GM12872 (cell line): ENCODE data around the gene EXOC6B.

Experiments used
- TF ChIP-seq, protein P1 (sequence below): IDR thresholded peaks from 3 replicates; pipeline ENCODE4 v1.5.1; 2011; ENCODE audit warnings: low read depth, mild to moderate bottlenecking, low read length, moderate library complexity; ENCODE audit not compliant: insufficient read depth

EXOC6B gene

DNA sequence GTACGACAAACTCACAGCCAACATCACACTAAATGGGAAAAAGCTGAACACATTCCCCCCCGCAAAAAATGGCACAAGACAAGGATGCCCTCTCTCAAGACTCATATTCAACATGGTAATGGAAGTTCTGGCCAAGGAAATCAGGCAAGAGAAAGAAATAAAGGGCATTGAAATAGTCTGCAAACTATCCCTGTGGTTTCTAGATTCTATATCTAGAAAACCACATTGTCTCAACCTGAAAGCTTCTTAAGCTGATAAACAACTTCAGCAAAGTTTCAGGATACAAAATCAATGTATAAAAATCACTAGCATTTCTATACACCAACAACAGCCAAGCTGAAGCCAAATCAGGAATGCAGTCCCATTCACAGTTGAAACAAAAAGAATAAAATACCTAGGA lies 383.6 kb downstream of the EXOC6B start:
- TF ChIP-seq, protein P1, sequence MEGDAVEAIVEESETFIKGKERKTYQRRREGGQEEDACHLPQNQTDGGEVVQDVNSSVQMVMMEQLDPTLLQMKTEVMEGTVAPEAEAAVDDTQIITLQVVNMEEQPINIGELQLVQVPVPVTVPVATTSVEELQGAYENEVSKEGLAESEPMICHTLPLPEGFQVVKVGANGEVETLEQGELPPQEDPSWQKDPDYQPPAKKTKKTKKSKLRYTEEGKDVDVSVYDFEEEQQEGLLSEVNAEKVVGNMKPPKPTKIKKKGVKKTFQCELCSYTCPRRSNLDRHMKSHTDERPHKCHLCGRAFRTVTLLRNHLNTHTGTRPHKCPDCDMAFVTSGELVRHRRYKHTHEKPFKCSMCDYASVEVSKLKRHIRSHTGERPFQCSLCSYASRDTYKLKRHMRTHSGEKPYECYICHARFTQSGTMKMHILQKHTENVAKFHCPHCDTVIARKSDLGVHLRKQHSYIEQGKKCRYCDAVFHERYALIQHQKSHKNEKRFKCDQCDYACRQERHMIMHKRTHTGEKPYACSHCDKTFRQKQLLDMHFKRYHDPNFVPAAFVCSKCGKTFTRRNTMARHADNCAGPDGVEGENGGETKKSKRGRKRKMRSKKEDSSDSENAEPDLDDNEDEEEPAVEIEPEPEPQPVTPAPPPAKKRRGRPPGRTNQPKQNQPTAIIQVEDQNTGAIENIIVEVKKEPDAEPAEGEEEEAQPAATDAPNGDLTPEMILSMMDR = no peak

DNA sequence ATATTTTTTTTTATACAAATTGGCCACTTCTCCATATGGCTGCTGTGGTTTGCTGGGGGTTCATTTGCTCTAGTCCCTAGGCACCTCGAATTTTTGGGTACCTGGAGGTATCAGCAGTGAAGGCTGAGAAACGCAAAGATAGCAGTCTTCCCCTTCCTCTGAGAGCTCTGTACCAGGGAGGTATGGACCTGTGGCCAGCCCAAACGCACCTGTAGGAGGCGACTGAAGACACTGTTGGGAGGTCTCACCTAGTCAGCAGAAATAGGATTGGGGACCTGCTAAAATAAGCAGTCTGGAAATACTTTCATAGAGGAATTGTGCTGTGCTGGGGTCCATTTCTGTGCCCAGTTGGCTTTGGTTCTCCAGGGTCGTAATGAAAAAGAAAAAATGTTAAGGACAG lies 385.9 kb downstream of the EXOC6B start:
- TF ChIP-seq, protein P1 = no peak

DNA sequence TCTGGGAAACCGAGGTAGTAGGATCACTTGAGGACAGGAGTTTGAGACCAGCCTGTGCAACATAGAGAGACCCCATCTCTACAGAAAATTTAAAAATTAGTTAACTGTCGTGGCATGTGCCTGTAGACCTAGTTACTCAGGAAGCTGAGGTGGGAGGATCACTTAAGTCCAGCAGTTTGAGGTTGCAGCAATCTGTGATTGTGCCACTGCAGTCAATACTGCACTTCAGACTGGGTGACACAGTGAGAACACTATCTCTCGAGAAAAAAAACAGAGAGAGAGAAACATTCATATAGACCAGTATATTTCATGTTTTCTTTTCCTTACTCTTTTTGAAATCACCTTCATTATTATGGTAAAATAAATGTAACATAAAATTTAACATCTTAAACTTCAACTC lies 387.5 kb downstream of the EXOC6B start:
- TF ChIP-seq, protein P1 = no peak

DNA sequence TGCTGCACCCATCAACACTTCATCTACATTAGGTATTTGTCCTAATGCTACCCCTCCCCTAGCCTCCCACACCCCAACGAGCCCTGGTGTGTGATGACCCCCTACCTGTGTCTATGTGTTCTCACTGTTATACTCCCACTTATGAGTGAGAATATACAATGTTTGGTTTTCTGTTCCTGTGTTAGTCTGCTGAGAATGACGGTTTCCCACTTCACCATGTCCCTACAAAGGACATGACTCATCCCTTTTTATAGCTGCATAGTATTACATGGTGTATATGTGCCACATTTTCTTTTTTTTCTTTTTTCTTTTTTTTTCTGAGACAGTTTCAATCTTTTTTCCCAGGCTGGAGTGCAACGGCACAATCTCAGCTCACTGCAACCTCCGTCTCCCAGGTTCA lies 394.1 kb downstream of the EXOC6B start:
- TF ChIP-seq, protein P1 = no peak

DNA sequence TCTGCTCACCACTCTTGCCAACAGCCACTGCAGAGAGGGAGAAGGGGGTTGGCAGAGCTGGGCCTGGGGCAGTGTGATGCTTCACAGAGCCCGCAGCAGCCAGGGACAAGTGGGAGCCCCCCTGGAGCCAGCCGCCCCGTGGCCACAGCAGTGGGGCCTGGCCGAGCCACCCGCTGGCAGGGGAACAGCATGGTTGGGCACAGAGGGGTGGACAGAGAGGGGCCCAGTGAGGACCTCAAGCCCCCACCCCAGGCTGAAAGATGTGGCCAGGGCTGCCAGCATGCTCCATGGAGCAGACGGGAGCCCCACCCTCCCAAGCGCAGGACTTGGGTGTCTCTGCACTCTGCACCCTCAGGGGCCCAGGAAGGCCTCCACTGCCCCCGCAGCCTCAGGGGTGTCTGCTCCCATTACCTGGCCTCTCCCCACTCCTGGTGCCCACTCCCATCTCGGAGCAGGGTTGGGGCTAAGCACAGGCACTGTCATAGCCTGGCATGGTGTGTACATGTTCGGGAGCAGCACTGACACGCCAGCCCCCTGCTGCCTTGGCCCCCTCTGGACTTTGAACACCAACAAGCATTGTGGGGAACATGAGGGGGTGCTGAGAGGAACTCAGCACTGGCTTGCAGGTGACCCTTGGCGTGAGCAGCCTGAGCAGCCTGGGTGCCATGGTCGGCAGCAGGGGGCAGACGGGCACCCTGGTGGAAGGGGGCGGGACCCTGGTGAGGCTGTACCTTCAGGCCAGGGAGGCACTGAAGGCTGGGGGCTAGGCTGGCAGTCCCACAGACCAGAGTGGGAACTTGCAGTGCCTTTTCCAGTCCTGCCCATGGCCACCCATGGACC lies 398.6 kb downstream of the EXOC6B start:
- TF ChIP-seq, protein P1 = no peak

DNA sequence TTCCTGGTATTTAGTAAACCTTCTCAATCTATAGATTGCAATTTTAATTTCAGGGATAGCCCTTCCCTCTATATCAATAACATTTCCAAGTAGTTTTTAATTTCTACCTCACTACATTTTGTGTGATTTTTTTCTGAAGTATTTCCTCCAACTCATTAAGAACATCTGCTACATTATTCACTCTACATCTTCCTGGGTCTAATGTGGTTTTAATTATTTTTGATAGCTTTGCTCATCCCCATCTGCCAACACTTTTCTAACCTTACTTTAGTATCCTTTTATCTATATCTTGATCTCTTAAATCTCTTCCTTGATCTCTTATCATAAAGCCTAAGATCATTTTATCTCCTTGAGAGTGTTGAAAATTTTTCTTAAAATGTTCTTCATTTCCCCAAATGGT lies 399.8 kb downstream of the EXOC6B start:
- TF ChIP-seq, protein P1 = no peak

DNA sequence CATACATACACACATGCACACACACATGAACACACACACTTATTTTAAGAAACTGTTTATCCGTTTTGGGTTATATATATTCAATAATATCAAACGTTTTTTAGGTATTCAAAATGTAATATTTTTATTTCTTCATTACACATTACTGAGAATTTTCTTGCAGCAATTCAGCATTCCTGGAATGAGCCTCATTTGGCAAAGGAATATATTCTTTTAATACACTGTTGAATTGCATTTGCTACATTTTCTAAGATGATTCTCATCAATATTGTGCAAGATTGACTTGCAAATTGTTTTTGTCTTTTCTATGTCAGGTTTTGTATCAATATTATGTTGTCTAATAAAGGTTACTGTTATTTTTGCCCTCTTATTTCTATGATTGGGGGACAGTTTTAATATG lies 402.1 kb downstream of the EXOC6B start:
- TF ChIP-seq, protein P1 = no peak
